Stimulated activated CD8-positive, alpha-beta memory T cell treated with anti-CD3 and anti-CD28 coated beads, Interleukin-4, amount 100 ng/mL, for 48 hours (primary cell): ENCODE results near the gene ZNF688.
"Not testable (repeated sequence)": the region's sequence is repeated elsewhere in the genome, so short reads cannot be mapped to it uniquely, and the experiment has no call there.

Source experiments
- DNase-seq: peaks from one replicate; pipeline ENCODE4 v3.0.0-alpha.2; 2020

Gene ZNF688

GRCh38 chr16:30532285-30533145 is 39.0 kb downstream of the ZNF688 start:
- no peak for DNase-seq

- DNase-seq, result no peak
Observed at GRCh38 chr16:30530163-30531037, 41.1 kb downstream of the ZNF688 start.

- DNase-seq, result no peak
Observed at GRCh38 chr16:30528799-30529457, 42.6 kb downstream of the ZNF688 start.

DNA sequence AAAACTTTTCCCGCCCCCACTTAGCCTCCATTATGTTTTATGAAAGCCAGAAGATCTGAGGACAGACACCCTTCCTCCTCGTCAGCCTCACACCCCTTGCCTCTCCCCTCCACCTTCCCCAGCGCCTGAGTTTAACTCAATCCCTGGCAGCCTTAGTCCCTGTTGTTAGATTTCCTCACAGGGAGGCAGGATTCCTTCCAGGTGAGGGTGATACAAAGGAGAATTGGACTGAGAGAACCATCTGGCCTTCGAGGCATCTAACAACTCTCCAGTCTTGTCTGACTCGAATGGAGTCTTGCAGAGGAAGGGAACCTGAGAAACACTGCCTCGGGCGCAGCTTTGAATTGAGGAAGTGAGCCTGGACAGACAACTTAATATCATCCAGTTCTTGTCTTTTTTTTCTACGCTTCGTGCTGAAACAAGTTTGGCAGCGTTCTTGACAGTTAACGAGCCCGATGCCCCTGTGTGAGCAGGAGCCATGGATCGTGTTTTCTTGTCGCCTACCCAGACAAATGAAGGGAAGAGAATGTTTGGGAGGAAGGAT is 43.8 kb downstream of the ZNF688 start:
- DNase-seq, result no peak

GRCh38 chr16:30526823-30527634 is 44.5 kb downstream of the ZNF688 start:
- peak; percentile 97 for DNase-seq

DNA sequence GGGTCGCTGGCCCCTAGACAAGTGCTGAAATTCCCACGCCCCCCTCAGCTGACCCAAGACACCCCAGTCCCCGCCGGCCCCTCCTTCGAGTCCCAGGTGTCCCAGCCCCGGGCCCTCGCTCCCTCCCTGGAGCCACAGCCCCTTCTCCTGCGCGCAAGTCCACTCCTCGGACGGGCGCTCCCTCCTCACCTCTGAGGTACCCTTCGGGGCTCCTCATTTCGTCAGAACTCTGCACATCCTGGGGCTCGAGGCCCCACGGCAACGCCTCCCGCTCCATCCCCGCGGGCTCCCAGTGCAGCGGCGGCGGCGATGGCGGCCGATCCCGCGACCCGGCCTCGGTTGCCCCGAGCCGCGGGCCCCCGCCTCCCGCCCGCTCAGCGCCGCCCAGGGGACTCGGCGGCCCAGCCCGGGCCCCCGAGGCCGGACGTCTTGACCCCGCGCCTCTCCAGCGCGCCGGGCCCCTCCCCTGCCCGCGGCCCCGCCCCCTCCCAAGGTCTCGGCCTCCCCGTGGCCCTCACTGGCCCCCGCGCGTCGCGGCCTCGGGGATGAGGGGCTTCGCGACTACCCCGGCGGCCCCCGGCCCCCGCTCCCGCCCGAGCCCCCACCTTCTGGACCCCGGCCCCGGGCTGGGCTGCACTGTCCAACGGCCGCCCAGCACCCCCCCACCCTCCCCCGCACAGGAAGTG is 45.2 kb downstream of the ZNF688 start, which contains the start of gene ZNF768:
ZNF768 (minus strand) TSS at position 430 of the 686 bp plus-strand sequence; CDS start at position 277, 153 bp downstream.
- DNase-seq, result peak; percentile 50

GRCh38 chr16:30525844-30526136 is 45.7 kb downstream of the ZNF688 start:
- no peak for DNase-seq

DNA sequence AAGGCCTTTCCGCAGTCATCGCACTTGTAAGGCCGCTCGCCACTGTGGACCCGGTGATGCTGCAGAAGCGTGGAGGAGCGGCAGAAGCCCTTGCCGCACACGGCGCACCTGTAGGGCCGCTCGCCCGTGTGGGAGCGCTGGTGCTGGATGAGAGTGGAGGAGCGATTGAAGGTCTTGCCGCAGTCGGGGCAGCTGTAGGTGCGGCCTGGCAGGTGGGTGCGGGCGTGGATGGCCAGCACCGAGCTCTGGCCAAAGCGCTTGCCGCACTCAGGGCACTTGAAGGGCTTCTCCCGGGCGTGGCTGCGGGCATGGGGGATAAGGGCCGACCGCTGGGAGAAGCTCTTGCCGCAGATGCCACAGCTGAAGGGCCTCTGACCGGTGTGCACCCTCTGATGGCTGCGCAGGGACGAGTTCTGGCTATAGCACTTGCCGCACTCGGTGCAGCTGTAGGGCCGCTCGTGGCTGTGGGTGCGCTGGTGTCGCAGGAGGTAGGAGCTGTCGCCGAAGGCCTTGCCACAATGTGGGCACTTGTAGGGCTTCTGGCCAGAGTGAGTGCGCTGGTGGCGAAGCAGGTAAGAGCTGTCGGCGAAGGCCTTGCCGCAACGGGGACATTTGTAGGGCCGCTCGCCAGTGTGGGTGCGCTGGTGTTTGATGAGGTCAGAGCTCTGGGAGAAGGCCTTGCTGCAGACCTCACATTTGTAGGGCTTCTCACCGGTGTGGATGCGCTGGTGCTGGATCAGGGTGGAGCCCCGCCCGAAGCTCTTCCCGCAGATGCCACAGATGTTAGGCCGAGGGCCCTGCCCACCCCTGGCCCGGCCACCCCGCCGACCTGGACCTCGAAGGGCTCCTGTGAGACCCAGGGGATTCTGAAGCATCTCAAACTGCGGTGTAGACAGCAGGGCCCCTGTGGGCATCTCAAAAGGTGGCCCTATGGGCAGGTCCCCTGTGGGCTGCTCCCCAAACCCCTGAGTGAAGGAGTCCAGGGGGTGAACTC is 46.6 kb downstream of the ZNF688 start:
- no peak for DNase-seq

DNA sequence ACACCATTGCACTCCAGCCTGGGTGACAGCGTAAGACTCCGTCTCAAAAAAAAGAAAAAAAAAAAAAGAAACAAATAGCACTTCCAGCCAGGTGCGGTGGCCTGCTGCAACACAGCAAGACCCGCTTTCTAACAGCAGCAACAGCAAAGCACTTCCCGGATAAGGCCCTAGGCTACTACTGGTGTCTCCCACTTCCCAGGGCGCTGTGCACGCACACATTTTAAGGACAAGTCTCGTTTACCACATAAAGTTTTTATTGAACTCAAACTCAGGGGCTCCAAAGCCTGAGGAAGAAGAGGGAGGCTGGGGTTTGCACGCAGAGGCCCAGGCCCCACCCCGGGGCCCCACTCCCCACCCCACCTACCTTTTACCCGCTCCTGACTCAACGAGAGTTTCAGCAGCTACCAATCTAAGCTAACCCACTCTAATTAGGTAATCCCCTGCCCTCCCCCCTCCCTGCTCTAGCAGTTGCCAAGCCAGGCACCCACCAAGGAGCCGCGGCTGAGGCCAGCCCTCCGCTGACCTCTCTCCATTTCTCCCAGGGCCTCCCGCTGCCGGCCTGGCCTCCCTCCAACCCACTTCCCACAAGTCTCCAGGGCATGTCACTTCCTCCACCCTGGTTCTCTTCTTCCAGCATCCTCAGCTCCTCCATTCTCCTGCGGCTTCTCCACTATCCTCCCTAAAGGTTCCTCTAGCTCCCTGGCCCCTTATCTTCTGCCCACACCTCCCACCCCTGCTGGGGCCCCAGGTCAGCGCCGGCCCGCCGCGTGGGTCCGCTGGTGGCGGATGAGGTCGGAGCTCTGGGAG is 47.5 kb downstream of the ZNF688 start:
- no peak for DNase-seq

GRCh38 chr16:30522702-30523463 is 48.6 kb downstream of the ZNF688 start:
- DNase-seq, result not testable (repeated sequence)

GRCh38 chr16:30521873-30522641 is 49.5 kb downstream of the ZNF688 start:
- DNase-seq, result no peak

- no peak for DNase-seq
Observed at GRCh38 chr16:30521476-30521872, 50.0 kb downstream of the ZNF688 start.
